ENCODE data around the gene NDFIP1.

GRCh38 chr5:142171270-142171669 lies 62.7 kb downstream of the NDFIP1 start:
- no peak for TF ChIP-seq POLR2A (IDR thresholded peaks at IDR 0.05; ENCODE audit: low read length)
- no peak for TF ChIP-seq GATA1 (IDR thresholded peaks at IDR 0.05; ENCODE audit: low read depth, low read length)
